GM23338 (cell line): ENCODE measurements around the gene TAGAP. TPM values are rescaled to one million over a fixed set of nuclear protein-coding genes. Genes with fewer than 3 reads are reported as not detected.

ENCODE experiments used
- ATAC-seq: fragments of 200-7000 bp; cut with Tn5 transposase; 3 replicates; pipeline ENCODE4 v1.9.1; 2020
- DNase-seq: peaks from one replicate; pipeline ENCODE4 v3.0.0-alpha.2; 2015; ENCODE audit warnings: low spot score
- H2AFZ ChIP-seq: fragments of 200-600 bp; sonication (generic); 2 replicates; pipeline ENCODE4 v1.8.0; 2016; ENCODE audit warnings: antibody characterized with exemption, mild to moderate bottlenecking, moderate library complexity
- H3F3A ChIP-seq: fragments of 200-600 bp; sonication (generic); replicated peaks from 2 replicates; pipeline ENCODE4 v1.8.0; 2017; ENCODE audit warnings: antibody characterized with exemption, mixed run types, low read depth
- H3K27ac ChIP-seq: fragments of 200-600 bp; sonication (generic); 2 replicates; pipeline ENCODE4 v1.6.1; 2016; ENCODE audit warnings: low read depth
- H3K27me3 ChIP-seq: fragments of 200-600 bp; sonication (generic); 2 replicates; pipeline ENCODE4 v1.8.0; 2016; ENCODE audit warnings: mild to moderate bottlenecking, mixed run types, moderate library complexity; ENCODE audit not compliant: insufficient read depth
- H3K36me3 ChIP-seq: fragments of 200-600 bp; sonication (generic); 2 replicates; pipeline ENCODE4 v1.8.0; 2016; ENCODE audit warnings: mild to moderate bottlenecking; ENCODE audit not compliant: insufficient read depth
- H3K4me1 ChIP-seq: fragments of 200-600 bp; sonication (generic); 2 replicates; pipeline ENCODE4 v1.8.0; 2016; ENCODE audit warnings: mild to moderate bottlenecking, moderate library complexity; ENCODE audit not compliant: insufficient read depth
- H3K4me2 ChIP-seq: fragments of 200-600 bp; sonication (generic); 2 replicates; pipeline ENCODE4 v1.7.1; 2017; ENCODE audit warnings: mixed run types
- H3K4me3 ChIP-seq: fragments of 200-600 bp; sonication (generic); 2 replicates; pipeline ENCODE4 v1.6.1; 2016; ENCODE audit warnings: mixed run types
- H3K79me2 ChIP-seq: fragments of 200-600 bp; sonication (generic); replicated peaks from 2 replicates; pipeline ENCODE4 v1.8.0; 2017; ENCODE audit warnings: mild to moderate bottlenecking; ENCODE audit not compliant: insufficient read depth
- H3K9me2 ChIP-seq: fragments of 200-600 bp; sonication (generic); 2 replicates; pipeline ENCODE4 v1.8.0; 2017; ENCODE audit not compliant: insufficient read depth
- H4K20me1 ChIP-seq: fragments of 200-600 bp; sonication (generic); replicated peaks from 2 replicates; pipeline ENCODE4 v1.8.0; 2017; ENCODE audit warnings: mild to moderate bottlenecking; ENCODE audit not compliant: insufficient read depth
- H3K27ac Mint-ChIP-seq: 2 replicates; pipeline ENCODE4 v1.8.0; 2020; ENCODE audit warnings: inconsistent platforms, mild to moderate bottlenecking, moderate library complexity, mixed read lengths
- H3K27me3 Mint-ChIP-seq: 3 replicates; pipeline ENCODE4 v1.8.0; 2022; ENCODE audit warnings: low read depth, mild to moderate bottlenecking, moderate library complexity, mixed read lengths, inconsistent platforms; ENCODE audit not compliant: insufficient read depth, poor library complexity
- H3K36me3 Mint-ChIP-seq: 3 replicates; pipeline ENCODE4 v1.8.0; 2021; ENCODE audit warnings: low read depth, mild to moderate bottlenecking, inconsistent platforms, moderate library complexity, mixed read lengths
- H3K4me1 Mint-ChIP-seq: 3 replicates; pipeline ENCODE4 v1.8.0; 2020; ENCODE audit warnings: mild to moderate bottlenecking, inconsistent platforms, mixed read lengths
- H3K4me3 Mint-ChIP-seq: 3 replicates; pipeline ENCODE4 v1.8.0; 2021; ENCODE audit warnings: moderate library complexity, mild to moderate bottlenecking, inconsistent platforms, mixed read lengths
- H3K9me3 Mint-ChIP-seq: 3 replicates; pipeline ENCODE4 v1.8.0; 2020; ENCODE audit warnings: moderate library complexity, mild to moderate bottlenecking, inconsistent platforms, mixed read lengths
- CREB1 ChIP-seq: fragments of 250-450 bp; sonication (Bioruptor Pico); IDR thresholded peaks from 2 replicates; pipeline ENCODE4 v1.5.0; 2020; ENCODE audit warnings: low read depth, mild to moderate bottlenecking, moderate library complexity
- EZH2 ChIP-seq: fragments of 200-600 bp; sonication (generic); IDR thresholded peaks from one replicate; pipeline ENCODE4 v1.8.0; 2017; ENCODE audit warnings: antibody characterized with exemption, mild to moderate bottlenecking, low read depth; ENCODE audit not compliant: unreplicated experiment
- JUNB ChIP-seq: IDR thresholded peaks from one replicate; pipeline ENCODE4 v1.6.1; 2016; ENCODE audit warnings: antibody characterized with exemption; ENCODE audit not compliant: unreplicated experiment
- POLR2AphosphoS5 ChIP-seq: IDR thresholded peaks from 2 replicates; pipeline ENCODE4 v1.6.1; 2016; ENCODE audit warnings: antibody characterized with exemption, low read depth
- STAT1 ChIP-seq: IDR thresholded peaks from one replicate; pipeline ENCODE4 v1.6.1; 2016; ENCODE audit warnings: antibody characterized with exemption; ENCODE audit not compliant: unreplicated experiment
- ZNF331 ChIP-seq: fragments of 250-450 bp; sonication (Bioruptor Pico); IDR thresholded peaks from 2 replicates; pipeline ENCODE4 v1.5.0; 2020; ENCODE audit warnings: low read depth, mild to moderate bottlenecking, moderate library complexity
- ZNF462 ChIP-seq: fragments of 250-450 bp; sonication (Bioruptor Pico); IDR thresholded peaks from 2 replicates; pipeline ENCODE4 v1.5.0; 2020; ENCODE audit warnings: mild to moderate bottlenecking, moderate library complexity
- polyA plus RNA-seq: library from polyadenylated mRNA; unstranded; fragments of >200 nt; fragmentation: Nextera tagmentation; extraction: Ambion mirVana; gene quantifications from 2 replicates; pipeline ENCODE4 v1.2.1, GENCODE V29; 2016
- total RNA-seq: library from RNA; depleted of rRNA; stranded (reverse); fragments of >200 nt; shearing (Covaris generic); gene quantifications from 2 replicates; pipeline ENCODE4 v1.2.3, GENCODE V29; 2014
- TF ChIP-seq, protein P1 (sequence below): IDR thresholded peaks from one replicate; pipeline ENCODE4 v1.6.1; 2018; ENCODE audit warnings: antibody characterized with exemption; ENCODE audit not compliant: unreplicated experiment
- TF ChIP-seq, protein P2 (sequence below), 2 experiments: fragments of 200-600 bp in 1 of 2; sonication (generic) in 1 of 2; conservative IDR thresholded peaks; 2 replicates each; pipeline versions ENCODE4 v1.5.1 to v1.6.1; 2016 to 2017; ENCODE audit warnings: antibody characterized with exemption in 2 of 2, low read depth in 2 of 2, mild to moderate bottlenecking in 2 of 2, moderate library complexity in 1 of 2

The TAGAP gene
- total and polyA plus RNA-seq, 2 experiments from 2014 or later, result not detected

DNA sequence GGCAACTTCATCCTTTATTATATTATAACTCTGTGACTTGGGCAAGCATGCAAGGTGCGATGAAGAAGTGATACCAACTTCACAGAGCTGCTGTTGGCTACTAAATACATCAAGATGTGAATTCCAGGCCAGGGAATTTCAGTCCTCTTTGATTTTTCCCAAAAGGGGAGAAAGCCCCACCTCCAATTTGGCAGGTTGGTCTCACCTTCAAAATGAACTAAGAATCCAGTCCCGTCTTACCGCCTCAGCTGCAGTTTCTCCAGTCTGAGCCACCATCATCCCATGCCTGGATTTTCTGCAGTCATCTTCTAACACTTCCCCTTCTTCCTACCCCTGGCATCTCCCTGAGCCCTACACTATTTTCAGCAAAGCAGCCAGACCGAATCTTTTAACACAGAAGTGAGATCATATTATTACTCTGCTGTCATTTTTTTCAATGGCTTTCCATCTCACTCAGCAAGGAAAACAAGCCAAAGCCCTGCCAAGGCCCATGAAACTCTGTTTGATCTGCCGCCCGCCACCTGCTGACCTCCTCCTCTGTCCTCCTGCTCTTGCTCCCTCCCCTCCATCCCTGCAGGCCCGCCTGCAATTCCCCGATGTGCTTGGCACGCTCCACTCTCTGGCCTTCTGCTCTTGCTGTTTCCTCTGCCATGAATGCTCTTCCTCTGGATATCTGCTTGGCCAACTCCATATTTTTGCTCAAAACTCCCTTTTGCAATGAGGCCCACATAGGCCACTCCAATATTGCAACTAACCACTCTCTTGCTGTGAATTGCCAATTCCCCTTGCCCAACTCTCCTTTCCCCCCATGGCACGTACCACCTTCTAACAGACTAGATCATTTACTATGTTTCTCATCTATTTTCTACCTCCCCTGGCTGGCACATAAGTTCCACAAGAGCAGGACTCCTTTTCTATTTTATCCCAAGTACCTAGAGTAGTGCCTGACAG lies 46.0 kb upstream of the TAGAP start:
- no peak overlapping the region for H3K4me3 Mint-ChIP-seq
- Histone ChIP-seq H3K27ac (no peak overlapping the region), H2AFZ (no peak overlapping the region), H3K4me2 (no peak overlapping the region), H3K9me2 (no peaks in the 10 kb centered on the region), H4K20me1 (no peaks in the 10 kb centered on the region), H3K4me3 (no peak overlapping the region), H3K4me1 (no peaks in the 10 kb centered on the region), H3K27me3 (no peaks in the 10 kb centered on the region), H3K36me3 (no peaks in the 10 kb centered on the region), H3F3A (no peaks in the 10 kb centered on the region), H3K79me2 (no peaks in the 10 kb centered on the region)
- peaks cover 10% of the 10 kb centered on the region for H3K27me3 Mint-ChIP-seq
- no peak overlapping the region for H3K27ac Mint-ChIP-seq
- no peaks in the 10 kb centered on the region for H3K36me3 Mint-ChIP-seq
- TF ChIP-seq ZNF331, result no peak
- no peaks in the 10 kb centered on the region for H3K9me3 Mint-ChIP-seq
- peaks cover 5% of the 10 kb centered on the region for H3K4me1 Mint-ChIP-seq
- ATAC-seq (no peak), DNase-seq (no peak)

- Histone ChIP-seq H2AFZ (no peak overlapping the region), H3K4me3 (no peak overlapping the region), H3K4me1 (no peaks in the 10 kb centered on the region), H3F3A (no peaks in the 10 kb centered on the region), H3K36me3 (no peaks in the 10 kb centered on the region), H3K27me3 (no peaks in the 10 kb centered on the region), H3K9me2 (no peaks in the 10 kb centered on the region), H3K4me2 (no peak overlapping the region), H4K20me1 (no peaks in the 10 kb centered on the region), H3K27ac (no peak overlapping the region), H3K79me2 (no peaks in the 10 kb centered on the region)
- H3K4me3 Mint-ChIP-seq, result no peak overlapping the region
- DNase-seq (no peak), ATAC-seq (no peak)
- H3K36me3 Mint-ChIP-seq, result no peaks in the 10 kb centered on the region
- peaks cover 5% of the 10 kb centered on the region for H3K4me1 Mint-ChIP-seq
- H3K27me3 Mint-ChIP-seq, result peaks cover 10% of the 10 kb centered on the region
- no peaks in the 10 kb centered on the region for H3K9me3 Mint-ChIP-seq
- no peak overlapping the region for H3K27ac Mint-ChIP-seq
- TF ChIP-seq EZH2, result no peak
- TF ChIP-seq ZNF331, result no peak
- TF ChIP-seq, protein P1, sequence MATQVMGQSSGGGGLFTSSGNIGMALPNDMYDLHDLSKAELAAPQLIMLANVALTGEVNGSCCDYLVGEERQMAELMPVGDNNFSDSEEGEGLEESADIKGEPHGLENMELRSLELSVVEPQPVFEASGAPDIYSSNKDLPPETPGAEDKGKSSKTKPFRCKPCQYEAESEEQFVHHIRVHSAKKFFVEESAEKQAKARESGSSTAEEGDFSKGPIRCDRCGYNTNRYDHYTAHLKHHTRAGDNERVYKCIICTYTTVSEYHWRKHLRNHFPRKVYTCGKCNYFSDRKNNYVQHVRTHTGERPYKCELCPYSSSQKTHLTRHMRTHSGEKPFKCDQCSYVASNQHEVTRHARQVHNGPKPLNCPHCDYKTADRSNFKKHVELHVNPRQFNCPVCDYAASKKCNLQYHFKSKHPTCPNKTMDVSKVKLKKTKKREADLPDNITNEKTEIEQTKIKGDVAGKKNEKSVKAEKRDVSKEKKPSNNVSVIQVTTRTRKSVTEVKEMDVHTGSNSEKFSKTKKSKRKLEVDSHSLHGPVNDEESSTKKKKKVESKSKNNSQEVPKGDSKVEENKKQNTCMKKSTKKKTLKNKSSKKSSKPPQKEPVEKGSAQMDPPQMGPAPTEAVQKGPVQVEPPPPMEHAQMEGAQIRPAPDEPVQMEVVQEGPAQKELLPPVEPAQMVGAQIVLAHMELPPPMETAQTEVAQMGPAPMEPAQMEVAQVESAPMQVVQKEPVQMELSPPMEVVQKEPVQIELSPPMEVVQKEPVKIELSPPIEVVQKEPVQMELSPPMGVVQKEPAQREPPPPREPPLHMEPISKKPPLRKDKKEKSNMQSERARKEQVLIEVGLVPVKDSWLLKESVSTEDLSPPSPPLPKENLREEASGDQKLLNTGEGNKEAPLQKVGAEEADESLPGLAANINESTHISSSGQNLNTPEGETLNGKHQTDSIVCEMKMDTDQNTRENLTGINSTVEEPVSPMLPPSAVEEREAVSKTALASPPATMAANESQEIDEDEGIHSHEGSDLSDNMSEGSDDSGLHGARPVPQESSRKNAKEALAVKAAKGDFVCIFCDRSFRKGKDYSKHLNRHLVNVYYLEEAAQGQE, result no peak
- no peak for TF ChIP-seq JUNB
- no peak for TF ChIP-seq CREB1 (CRISPR knock-in tag)
- TF ChIP-seq STAT1, result no peak
- TF ChIP-seq POLR2AphosphoS5, result no peak
- TF ChIP-seq, protein P2, sequence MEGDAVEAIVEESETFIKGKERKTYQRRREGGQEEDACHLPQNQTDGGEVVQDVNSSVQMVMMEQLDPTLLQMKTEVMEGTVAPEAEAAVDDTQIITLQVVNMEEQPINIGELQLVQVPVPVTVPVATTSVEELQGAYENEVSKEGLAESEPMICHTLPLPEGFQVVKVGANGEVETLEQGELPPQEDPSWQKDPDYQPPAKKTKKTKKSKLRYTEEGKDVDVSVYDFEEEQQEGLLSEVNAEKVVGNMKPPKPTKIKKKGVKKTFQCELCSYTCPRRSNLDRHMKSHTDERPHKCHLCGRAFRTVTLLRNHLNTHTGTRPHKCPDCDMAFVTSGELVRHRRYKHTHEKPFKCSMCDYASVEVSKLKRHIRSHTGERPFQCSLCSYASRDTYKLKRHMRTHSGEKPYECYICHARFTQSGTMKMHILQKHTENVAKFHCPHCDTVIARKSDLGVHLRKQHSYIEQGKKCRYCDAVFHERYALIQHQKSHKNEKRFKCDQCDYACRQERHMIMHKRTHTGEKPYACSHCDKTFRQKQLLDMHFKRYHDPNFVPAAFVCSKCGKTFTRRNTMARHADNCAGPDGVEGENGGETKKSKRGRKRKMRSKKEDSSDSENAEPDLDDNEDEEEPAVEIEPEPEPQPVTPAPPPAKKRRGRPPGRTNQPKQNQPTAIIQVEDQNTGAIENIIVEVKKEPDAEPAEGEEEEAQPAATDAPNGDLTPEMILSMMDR (conservative IDR thresholded peaks at IDR 0.05; ENCODE audit: low read depth in 2 of 2), result no peak
- no peak for TF ChIP-seq ZNF462 (CRISPR knock-in tag)
These were observed 45.1 kb upstream of the TAGAP start for GRCh38 chr6:159089909-159090308.
